GM12872 (cell line): ENCODE data around the gene SASH3.

Experiments used
- TF ChIP-seq, protein P1 (sequence below): IDR thresholded peaks from 3 replicates; pipeline ENCODE4 v1.5.1; 2011; ENCODE audit warnings: low read depth, mild to moderate bottlenecking, low read length, moderate library complexity; ENCODE audit not compliant: insufficient read depth

Gene SASH3

GRCh38 chrX:129779747-129780146 lies at the start of gene SASH3:
SASH3 (plus strand) TSS chrX:129779949; CDS start chrX:129780098, 149 bp downstream.
- TF ChIP-seq, protein P1, sequence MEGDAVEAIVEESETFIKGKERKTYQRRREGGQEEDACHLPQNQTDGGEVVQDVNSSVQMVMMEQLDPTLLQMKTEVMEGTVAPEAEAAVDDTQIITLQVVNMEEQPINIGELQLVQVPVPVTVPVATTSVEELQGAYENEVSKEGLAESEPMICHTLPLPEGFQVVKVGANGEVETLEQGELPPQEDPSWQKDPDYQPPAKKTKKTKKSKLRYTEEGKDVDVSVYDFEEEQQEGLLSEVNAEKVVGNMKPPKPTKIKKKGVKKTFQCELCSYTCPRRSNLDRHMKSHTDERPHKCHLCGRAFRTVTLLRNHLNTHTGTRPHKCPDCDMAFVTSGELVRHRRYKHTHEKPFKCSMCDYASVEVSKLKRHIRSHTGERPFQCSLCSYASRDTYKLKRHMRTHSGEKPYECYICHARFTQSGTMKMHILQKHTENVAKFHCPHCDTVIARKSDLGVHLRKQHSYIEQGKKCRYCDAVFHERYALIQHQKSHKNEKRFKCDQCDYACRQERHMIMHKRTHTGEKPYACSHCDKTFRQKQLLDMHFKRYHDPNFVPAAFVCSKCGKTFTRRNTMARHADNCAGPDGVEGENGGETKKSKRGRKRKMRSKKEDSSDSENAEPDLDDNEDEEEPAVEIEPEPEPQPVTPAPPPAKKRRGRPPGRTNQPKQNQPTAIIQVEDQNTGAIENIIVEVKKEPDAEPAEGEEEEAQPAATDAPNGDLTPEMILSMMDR = no peak

DNA sequence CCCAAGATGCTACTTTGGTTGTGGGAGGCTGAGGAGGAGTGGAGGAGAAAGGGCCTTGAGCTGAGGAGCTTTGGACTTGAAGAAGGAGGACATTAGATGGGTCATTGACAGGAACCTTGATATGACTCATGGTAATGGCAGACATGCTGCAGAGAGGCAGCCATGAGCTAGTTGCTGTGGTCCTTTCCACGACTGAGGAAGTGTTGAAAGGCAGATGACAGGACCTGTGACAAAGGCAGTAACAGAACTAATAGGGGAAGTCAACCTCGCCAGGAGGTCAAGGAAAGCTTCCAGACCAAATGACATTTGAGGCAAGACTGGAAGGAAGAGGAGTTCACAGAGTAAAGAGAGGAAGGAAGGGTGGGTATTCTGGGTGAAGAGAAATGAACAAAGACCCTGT lies 48.5 kb upstream of the SASH3 start:
- TF ChIP-seq, protein P1 = no peak

DNA sequence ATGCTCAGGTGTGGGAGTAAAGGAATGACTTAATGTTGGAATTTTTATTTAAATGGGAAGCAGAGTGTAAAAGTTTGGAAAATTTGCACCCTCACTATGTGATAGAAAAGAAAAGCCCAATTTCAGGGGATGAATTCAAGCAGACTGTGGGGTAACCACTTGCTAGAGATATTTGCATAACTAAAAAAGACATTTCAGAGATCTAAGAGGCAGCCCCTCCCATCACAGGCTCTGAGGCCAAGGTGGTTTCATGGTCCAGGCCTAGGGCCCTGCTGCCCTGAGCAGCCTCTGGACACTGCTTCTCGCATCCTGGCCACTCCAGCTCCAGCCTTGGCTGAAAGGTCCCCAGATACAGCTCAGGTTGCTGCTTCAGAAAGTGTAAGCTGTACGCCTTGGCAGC lies 46.9 kb upstream of the SASH3 start:
- TF ChIP-seq, protein P1 = no peak

DNA sequence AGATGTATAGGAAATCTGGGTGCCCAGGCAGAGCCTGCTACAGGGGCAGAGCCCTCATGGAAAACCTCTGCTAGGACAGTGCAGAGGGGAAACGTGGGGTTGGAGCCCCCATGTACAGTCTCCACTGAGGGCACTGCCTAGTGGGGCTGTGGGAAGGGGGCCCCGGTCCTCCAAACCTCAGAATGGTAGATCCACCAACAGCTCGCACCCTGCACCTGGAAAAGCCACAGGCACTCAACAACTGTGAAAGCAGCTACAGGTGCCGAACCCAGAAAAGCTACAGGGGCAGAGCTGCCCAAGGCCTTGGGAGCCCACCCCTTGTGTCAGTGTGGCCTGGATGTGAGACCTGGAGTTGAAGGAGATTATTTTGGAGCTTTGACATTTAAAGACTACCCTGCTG lies 46.4 kb upstream of the SASH3 start:
- TF ChIP-seq, protein P1 = no peak

DNA sequence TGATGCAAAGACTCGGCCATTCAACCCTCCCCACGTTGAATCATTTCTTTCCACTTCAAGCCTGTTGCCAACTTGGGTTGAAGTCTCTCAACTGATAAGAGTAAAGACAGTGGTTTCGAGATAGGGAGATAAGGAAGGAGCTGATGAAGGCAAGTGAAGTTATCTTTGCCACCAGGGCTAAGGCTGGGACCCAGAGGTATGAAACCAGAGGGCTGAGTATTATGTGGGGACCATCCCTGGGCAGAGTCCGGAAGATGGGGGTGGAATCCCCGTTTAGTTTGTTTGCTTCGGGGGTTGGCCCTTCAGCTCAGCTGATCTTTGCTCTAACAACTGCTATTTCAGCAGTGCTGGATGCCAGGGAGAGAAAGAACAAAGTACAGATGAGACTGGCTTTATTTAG lies 43.3 kb upstream of the SASH3 start:
- TF ChIP-seq, protein P1 = no peak

- TF ChIP-seq, protein P1 = no peak
Measured at GRCh38 chrX:129737916-129738315, 41.8 kb upstream of the SASH3 start.

- TF ChIP-seq, protein P1 = no peak
Measured at GRCh38 chrX:129738466-129739308, 41.1 kb upstream of the SASH3 start, which contains the start of gene XPNPEP2. XPNPEP2 (plus strand) TSS chrX:129738979; CDS start chrX:129739214, 235 bp downstream.
